Measurements from ENCODE around the gene TFR2.

TFR2 gene

DNA sequence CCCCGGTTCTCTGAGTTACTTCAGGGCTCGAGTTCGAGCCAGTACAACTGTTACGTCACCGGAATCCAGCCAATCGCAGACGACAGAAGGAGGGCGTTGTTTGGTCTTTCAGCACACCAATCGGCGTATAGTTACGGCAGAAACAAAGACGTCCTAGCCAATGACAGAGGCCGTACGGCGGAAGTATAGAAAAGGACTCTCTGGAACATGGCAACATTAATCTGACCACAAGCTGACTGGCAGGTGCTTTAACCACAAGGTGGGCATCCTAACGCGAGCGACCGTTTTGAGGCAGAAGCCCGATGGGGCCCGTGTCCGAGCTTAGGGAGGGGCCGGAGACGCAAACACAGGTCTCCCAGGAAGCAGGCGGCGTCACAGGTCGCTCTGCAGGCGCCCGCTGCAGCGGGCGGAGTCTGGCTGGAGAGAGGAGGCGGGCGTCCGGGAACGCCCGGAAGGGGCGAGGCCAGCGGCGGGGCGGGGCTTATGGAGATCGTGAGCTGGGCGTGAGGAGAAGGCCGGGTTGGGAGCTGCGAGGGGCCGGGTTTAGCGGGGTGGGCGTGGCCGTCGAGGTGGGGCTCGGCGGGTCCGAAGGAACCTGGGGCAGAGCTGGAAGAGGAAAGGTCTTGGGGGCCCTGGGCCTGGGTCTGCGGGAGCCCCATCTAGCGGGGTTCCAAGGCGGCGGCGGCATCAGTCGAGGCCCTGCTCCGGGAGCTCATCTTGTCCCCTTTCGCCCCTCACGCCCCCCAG, 29.2 kb downstream of the TFR2 start, which contains the start of gene MOSPD3:
MOSPD3 (plus strand) TSS at position 558 of the 747 bp plus-strand sequence. CDS start 252 bp downstream, outside the sequence.
- peak; percentile 99 for DNase-seq

GRCh38 chr7:100609958-100610357, 31.4 kb downstream of the TFR2 start:
- DNase-seq: no peak

GRCh38 chr7:100607111-100607510, 34.2 kb downstream of the TFR2 start:
- no peak for DNase-seq

- DNase-seq: no peak
These were observed 35.0 kb downstream of the TFR2 start for GRCh38 chr7:100606313-100606712.

DNA sequence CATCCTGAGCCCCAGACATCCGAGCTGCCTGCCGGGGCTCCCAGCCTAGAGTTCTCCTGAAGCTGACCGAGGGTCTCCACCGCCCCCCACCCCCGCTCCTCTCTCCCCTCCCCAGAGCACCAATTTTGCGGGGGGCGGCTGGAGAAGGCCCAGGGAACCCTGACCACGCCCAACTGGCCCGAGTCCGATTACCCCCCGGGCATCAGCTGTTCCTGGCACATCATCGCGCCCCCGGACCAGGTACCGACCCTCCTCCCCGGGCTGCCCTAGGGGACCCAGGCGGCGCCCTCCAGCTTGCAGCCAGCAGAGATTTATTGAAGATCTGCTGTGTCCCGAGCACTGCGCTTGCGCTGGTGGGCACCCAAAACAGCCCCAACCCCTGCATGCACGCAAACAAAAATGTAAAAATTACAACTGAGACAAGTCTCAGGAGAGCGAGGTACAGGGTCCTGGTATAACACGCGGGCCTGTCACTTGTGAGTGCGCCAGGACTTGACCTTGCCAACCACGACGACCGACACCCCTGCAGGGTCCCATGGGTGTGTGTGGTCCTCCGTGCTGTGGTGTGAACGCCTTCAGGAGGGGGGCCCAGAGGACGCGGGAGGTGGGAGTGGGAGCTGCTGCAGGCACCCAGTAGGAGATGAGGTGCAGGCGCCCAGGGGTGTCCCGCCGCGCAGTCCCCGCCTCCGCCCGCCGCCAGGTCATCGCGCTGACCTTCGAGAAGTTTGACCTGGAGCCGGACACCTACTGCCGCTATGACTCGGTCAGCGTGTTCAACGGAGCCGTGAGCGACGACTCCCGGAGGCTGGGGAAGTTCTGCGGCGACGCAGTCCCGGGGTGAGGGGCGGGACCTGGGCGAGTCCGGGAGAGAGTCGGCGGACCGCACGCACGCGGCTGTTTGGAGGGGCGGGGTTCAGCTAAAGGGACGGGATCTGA, 36.1 kb downstream of the TFR2 start:
- peak; percentile 43 for DNase-seq

DNA sequence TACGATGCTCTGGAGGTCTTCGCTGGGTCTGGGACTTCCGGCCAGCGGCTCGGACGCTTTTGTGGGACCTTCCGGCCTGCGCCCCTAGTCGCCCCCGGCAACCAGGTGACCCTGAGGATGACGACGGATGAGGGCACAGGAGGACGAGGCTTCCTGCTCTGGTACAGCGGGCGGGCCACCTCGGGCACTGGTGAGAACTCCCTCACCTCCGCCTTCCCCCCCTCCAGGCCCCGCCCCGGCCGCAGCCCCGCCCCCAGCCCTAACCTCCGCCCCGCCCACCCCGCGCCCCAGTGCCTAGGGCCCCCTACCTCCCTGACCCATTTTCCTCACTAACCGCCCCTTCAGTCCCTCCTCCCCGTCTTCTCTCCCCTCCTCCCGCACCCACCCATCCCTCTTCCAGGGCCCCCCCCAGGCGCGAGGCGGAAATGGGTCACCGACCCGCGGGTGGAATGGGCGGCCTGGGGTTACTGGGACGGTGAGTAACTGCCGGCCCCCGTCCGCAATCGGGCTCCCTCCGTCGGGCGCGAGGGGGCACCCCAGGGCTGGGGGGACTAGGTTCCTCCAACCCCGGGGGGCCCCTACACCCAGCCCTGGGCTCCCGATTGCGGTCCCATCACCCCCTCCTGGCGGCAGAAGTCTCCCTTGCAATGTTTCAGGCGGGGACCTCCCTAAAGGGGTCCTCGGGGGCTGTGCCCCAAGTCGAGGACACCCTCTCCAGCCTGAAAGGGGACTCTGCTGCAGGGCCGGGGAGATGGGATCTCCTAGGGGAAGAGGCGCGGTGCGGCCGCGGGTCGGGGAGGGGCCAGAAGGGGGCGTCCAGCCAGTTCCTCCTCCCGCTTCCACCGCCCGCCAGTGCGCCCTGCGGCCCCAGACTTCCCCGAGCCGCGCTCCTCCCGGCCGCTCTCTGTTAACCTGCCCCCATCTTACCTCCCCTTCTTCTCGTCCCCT, 37.0 kb downstream of the TFR2 start:
- peak; percentile 74 for DNase-seq

- DNase-seq: no peak
These were observed 37.7 kb downstream of the TFR2 start for GRCh38 chr7:100603726-100604027.

GRCh38 chr7:100602889-100603725, 38.2 kb downstream of the TFR2 start:
- no peak for DNase-seq

GRCh38 chr7:100600730-100601038, 40.7 kb downstream of the TFR2 start:
- DNase-seq: no peak

DNA sequence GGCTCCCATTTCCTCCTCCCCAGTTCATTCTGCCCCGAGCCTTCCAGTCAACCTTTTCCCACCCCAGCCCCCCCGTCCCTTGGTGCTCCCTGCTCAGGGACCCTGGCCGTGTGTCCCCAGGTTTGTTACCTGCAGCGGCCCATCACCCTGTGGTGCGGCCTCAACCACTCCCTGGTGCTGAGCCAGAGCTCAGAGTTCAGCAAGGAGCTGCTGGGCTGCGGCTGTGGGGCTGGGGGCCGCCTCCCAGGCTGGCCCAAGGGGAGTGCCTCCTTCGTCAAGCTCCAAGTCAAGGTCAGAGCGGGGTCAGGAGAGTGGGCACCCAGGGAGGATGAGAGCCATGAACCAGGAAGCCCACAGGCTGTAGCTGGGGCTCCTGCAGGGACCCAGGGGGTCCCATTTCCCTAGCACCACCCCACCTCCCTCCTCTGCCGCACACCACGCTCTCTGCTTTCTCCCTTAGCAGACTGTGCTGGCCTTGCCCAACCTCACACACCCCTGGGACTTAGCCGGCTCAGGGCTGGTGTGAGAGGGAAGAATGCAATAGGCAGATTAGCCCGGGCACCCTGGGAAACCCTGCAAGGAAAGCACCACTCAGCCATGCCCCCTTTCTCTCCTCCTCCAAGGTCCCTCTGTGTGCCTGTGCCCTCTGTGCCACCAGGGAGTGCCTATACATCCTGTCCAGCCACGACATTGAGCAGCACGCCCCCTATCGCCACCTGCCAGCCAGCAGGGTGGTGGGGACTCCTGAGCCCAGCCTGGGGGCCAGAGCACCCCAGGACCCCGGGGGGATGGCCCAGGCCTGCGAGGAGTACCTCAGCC, 41.2 kb downstream of the TFR2 start:
- DNase-seq: no peak

DNA sequence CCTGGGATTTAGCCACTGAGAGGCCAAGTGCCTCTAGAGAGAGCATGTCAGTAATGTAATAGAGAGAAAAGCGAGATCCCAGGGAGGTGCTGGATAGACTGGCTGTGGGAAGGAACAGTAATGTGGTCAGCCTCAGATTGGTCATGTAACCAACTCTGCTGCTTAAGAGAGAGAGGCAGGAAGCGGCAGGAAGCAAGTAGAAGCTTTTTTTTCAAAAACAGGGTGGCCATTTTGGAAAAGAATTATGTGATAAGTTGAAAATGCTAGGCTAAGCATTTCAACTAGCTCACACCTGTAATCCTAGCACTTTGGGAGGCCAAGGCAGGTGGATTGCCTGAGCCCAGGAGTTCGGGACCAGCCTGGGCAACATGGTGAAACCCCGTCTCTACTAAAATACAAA, 42.9 kb downstream of the TFR2 start:
- DNase-seq: no peak

DNA sequence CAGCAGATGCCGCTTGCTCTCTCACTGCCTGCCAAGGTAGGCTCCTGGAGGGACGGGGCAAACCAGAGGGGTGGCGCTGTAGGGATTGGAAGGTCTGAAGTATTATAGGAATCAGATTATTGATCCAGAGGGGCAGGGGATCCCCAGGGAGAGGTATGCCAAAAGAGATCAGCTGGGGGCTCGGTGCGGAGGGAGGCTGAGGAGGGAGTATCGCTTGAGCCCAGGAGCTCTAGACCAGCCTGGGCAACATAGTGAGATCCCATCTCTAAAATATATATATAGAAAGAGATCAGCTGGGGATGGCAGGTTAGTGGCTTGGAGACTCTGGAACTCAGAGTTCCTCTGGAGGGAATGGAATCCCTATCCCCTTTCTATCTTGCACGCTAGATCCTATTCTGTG, 46.2 kb downstream of the TFR2 start:
- no peak for DNase-seq

GRCh38 chr7:100591596-100591995, 49.8 kb downstream of the TFR2 start:
- no peak for DNase-seq

DNA sequence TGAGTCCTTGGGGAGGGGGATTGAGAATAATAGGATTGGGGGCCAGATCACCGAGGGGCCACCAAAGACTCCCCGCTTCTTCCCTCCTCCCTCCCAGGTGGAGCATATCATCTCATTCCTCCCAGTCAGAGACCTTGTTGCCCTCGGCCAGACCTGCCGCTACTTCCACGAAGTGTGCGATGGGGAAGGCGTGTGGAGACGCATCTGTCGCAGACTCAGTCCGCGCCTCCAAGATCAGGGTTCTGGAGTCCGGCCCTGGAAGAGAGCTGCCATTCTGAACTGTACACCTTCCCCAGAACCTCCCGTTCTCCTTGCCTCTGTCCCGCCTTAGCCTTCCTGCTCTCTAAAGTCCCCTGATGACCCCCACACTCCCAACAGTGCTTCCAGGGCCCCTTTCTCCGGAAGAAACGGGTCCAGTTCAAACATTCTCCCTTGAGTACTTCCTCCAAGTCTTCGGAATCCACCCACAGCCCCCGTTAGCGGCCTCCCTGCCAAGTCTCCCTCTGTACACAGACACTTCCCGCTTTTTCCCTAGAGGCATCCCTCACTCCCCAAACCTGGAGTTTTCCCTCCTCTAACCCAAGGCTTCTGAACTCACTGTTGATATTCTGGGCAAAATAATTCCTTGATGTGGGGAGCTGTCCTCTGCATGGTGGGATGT, 51.1 kb downstream of the TFR2 start:
- DNase-seq: no peak

DNA sequence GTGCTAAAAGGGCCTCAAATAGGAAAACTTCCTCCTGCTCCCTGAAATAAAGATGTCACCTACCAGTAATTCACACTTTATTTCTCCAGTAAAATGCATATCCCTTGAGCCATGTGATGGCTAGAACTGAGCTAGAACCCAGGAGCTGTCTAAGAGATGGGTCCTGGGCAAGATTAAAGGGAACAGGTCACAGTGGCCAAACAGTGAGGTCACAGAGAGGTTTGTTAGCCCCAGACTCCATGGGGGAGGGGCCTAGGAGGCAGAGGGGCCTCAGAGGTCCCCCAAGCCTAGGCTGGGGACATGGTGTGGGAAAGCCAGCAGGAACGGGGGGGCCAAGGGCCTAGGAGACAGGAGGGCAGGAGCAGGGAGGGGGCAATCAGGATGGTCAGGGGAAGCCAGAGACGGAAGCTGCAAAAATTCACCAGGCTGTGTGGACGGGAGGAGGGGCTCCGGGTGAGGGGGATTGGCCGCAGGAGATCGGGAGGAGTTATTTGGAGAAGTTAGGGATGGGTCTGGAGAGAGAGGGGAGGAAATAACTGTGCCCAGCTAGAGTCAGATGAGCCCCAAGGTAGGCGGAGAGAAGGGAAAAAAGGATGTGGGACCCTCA, 51.9 kb downstream of the TFR2 start:
- DNase-seq: no peak

- DNase-seq: no peak
These were observed 52.9 kb downstream of the TFR2 start for GRCh38 chr7:100588438-100588837.

DNA sequence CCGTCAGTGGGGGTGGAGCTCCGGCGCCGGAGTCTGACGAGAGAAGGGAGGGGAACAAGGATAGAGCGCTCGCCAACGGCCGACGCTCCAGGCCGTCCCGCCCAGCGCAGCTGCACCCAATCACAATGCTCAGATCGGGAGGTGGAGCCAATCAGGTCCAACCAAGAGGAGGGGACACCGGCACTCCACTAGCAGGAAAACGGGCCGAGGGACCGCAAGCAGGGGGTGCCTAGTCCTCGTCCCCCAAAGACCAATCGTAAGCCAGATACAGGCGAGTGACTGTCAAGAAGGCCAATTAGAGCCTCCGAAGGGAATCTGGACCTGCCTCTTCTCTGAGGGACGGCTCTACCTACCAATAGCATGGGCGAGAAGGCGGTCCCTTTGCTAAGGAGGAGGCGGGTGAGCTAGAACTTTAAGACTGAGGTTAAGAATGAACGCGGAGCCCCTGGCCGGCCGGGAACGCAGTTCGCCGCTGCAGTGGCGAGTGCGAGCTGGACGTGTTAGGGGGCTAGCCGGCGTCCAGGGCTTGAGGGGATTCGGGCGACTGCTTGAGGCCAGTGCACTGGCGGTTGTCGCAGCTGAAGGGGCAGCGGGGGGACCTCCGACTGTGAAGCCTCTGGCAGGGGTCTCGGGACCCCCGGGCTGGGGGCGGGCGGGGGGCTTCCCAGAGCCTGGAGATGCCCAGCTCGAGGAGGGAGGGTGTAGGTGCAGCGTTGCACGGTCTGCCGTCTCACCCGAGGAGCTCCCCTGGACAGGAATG, 54.9 kb downstream of the TFR2 start, which contains the start of gene FBXO24:
FBXO24 (plus strand) TSS at position 63 of the 760 bp plus-strand sequence; CDS start at position 361, 298 bp downstream.
- peak; percentile 100 for DNase-seq

DNA sequence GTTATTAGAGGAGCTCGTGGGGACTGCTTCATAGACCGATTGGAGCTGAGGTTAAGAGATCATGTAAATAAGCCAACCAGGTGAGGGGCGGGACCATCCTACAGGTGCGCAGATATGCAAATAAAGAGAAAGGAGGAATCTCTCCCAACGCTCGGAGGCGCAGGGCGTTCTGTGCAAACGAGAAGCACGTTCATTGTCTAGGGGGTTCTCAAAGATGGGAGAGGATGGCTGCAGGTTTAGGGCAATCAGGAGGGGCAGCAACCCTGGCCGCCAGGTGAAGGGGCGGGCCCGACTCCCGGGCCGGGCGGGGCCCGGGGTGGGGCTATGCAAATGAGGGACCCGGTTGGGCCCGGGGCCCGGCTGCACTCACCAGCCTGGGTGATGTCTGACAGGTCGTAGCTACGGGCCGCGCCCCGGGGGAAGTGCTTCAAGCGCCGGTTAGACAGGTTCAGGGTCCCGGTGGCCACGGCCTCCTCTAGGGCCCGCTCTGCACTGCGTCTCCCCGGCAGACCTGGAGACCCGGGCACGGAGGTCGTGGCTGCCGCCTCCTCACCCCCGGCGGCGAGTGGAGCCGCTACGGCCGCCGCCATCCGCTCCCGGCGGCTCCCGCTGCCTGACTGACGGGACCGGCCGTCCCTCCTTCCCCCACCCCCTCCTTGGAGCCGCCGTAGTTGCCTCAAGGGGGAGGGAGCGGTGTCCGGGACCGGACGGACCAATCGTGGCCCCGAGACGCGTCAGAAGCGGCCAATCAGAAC, 55.7 kb downstream of the TFR2 start, which contains the start of gene LRCH4:
LRCH4 (minus strand) TSS at position 619 of the 755 bp plus-strand sequence; CDS start at position 590, 29 bp downstream.
- DNase-seq: peak; percentile 60
